K562 (cell line): ENCODE measurements around the gene AGPAT4. TPM values are rescaled to one million over a fixed set of nuclear protein-coding genes. Genes with fewer than 3 reads are reported as not detected.

ENCODE experiments used
- CXXC5 ChIP-seq: fragments of 250-450 bp; sonication (Bioruptor Pico); IDR thresholded peaks from 2 replicates; pipeline ENCODE4 v1.8.0; 2022; ENCODE audit warnings: inconsistent platforms, mild to moderate bottlenecking, moderate library complexity
- DPF2 ChIP-seq: fragments of 450-650 bp; IDR thresholded peaks from 2 replicates; pipeline ENCODE4 v1.6.1; 2016
- EHMT2 ChIP-seq: fragments of 450-650 bp; IDR thresholded peaks from 2 replicates; pipeline ENCODE4 v1.6.1; 2018; ENCODE audit warnings: antibody characterized with exemption
- ELF1 ChIP-seq: fragments of 200-800 bp; sonication (Bioruptor generic); IDR thresholded peaks from 2 replicates; pipeline ENCODE4 v1.6.1; 2016; ENCODE audit warnings: missing genetic modification characterization, missing compliant biosample characterization
- FOXA3 ChIP-seq, 2 experiments: fragments of 450-650 bp in 1 of 2; sonication (generic) in 1 of 2; formaldehyde crosslinking; IDR thresholded peaks in 1 of 2; conservative IDR thresholded peaks in 1 of 2; 2 replicates each; pipeline versions ENCODE4 v1.4.0 to v1.8.0; 2020 to 2022; ENCODE audit warnings: mild to moderate bottlenecking in 2 of 2, missing genetic modification reagents in 1 of 2
- FUS ChIP-seq: fragments of 200-400 bp; formaldehyde crosslinking; optimal IDR thresholded peaks from 2 replicates; pipeline ENCODE3; 2017; ENCODE audit warnings: low read depth, low read length
- GMEB1 ChIP-seq: fragments of 250-450 bp; sonication (Bioruptor Pico); IDR thresholded peaks from 2 replicates; pipeline ENCODE4 v1.4.0; 2020; ENCODE audit warnings: mild to moderate bottlenecking
- HDAC1 ChIP-seq, 2 experiments: fragments of 450-650 bp; IDR thresholded peaks; 2 replicates each; pipeline ENCODE4 v1.6.1; 2016 to 2017; ENCODE audit warnings: inconsistent platforms in 1 of 2, mild to moderate bottlenecking in 1 of 2, moderate library complexity in 1 of 2
- MECOM ChIP-seq: fragments of 250-450 bp; sonication (Bioruptor Pico); IDR thresholded peaks from 2 replicates; pipeline ENCODE4 v1.8.0; 2022; ENCODE audit warnings: inconsistent platforms
- MYNN ChIP-seq, 2 experiments: sonication (generic); formaldehyde crosslinking in 1 of 2; IDR thresholded peaks; 2 replicates each; pipeline versions ENCODE4 v1.5.0 to v1.6.1; 2016 to 2020; ENCODE audit warnings: antibody characterized with exemption in 1 of 2, missing genetic modification reagents in 1 of 2
- POLR3G ChIP-seq: IDR thresholded peaks from 2 replicates; pipeline ENCODE4 v1.6.1; 2011; ENCODE audit not compliant: insufficient read length, insufficient replicate concordance; ENCODE audit errors: extremely low read depth
- PTTG1 ChIP-seq: fragments of 450-650 bp; IDR thresholded peaks from 2 replicates; pipeline ENCODE4 v1.6.1; 2016; ENCODE audit warnings: low read depth, mild to moderate bottlenecking, missing genetic modification characterization, missing compliant biosample characterization
- RBBP5 ChIP-seq: fragments of 200-600 bp; sonication (generic); IDR thresholded peaks from 2 replicates; pipeline ENCODE4 v1.6.1; 2012; ENCODE audit warnings: borderline replicate concordance, mild to moderate bottlenecking, low read length, control low read depth, inconsistent platforms; ENCODE audit not compliant: insufficient read depth, poor library complexity, severe bottlenecking
- SIX5 ChIP-seq, 2 experiments: IDR thresholded peaks; 2 replicates each; pipeline ENCODE4 v1.6.1; 2011; ENCODE audit warnings: low read length in 2 of 2, borderline replicate concordance in 1 of 2, low read depth in 1 of 2, mild to moderate bottlenecking in 1 of 2, moderate library complexity in 1 of 2; ENCODE audit not compliant: insufficient read depth in 1 of 2
- SMAD1 ChIP-seq: fragments of 150-350 bp; IDR thresholded peaks from 2 replicates; pipeline ENCODE4 v1.6.1; 2014; ENCODE audit warnings: low read length, low read depth; ENCODE audit not compliant: partially characterized antibody
- SMC3 ChIP-seq: conservative IDR thresholded peaks from 2 replicates; pipeline ENCODE4 v1.6.1; 2011; ENCODE audit warnings: low read depth, low read length, improper control_type of control experiment; ENCODE audit not compliant: insufficient read depth
- TAF15 ChIP-seq: fragments of 200-400 bp; formaldehyde crosslinking; IDR thresholded peaks from 2 replicates; pipeline ENCODE4 v1.6.1; 2017; ENCODE audit warnings: mild to moderate bottlenecking, low read depth, low read length, moderate library complexity
- TBL1XR1 ChIP-seq, 2 experiments: IDR thresholded peaks; 2 replicates each; pipeline ENCODE4 v1.6.1; 2012; ENCODE audit warnings: improper control_type of control experiment in 2 of 2, low read length in 2 of 2, mild to moderate bottlenecking in 1 of 2
- TCF7 ChIP-seq: sonication (generic); IDR thresholded peaks from 2 replicates; pipeline ENCODE4 v1.6.1; 2016; ENCODE audit warnings: antibody characterized with exemption, borderline replicate concordance
- TEAD2 ChIP-seq: fragments of 450-650 bp; IDR thresholded peaks from 2 replicates; pipeline ENCODE4 v1.6.1; 2016; ENCODE audit warnings: missing genetic modification characterization, control low read depth, missing compliant biosample characterization
- TRIM25 ChIP-seq: fragments of 450-650 bp; IDR thresholded peaks from 2 replicates; pipeline ENCODE4 v1.7.0; 2016; ENCODE audit warnings: borderline replicate concordance
- ZNF24 ChIP-seq: fragments of 450-650 bp; IDR thresholded peaks from 2 replicates; pipeline ENCODE4 v1.6.1; 2016
- ZNF436 ChIP-seq: fragments of 250-450, 450-650 bp; sonication (Bioruptor Pico); formaldehyde crosslinking; IDR thresholded peaks from 2 replicates; pipeline ENCODE4 v1.7.0; 2020; ENCODE audit warnings: mild to moderate bottlenecking
- polyA plus RNA-seq, 8 experiments: library from polyadenylated mRNA; depleted of rRNA in 4 of 8; stranded (reverse) in 5 of 8; unstranded in 3 of 8; fragments of >200 nt; fragmentation: Nextera tagmentation in 2 of 8; fragmentation: Illumina TruSeq in 1 of 8; extraction: Ambion mirVana in 2 of 8; extraction: Trizol in 1 of 8; gene quantifications; 2 replicates each; pipeline versions ENCODE4 v1.2.1 to v1.2.3, GENCODE V29; 2011 to 2014; ENCODE audit warnings: inconsistent platforms in 1 of 8, missing spikeins in 1 of 8
- total RNA-seq, 7 experiments: library from RNA; depleted of rRNA in 6 of 7; stranded (reverse); fragments of >200 nt in 6 of 7; fragmentation: Illumina TruSeq in 2 of 7; extraction: Trizol in 2 of 7; gene quantifications; 2 replicates each; pipeline versions ENCODE4 v1.2.1 to v1.2.3, GENCODE V29; 2011 to 2021; ENCODE audit warnings: low replicate concordance in 1 of 7
- TF ChIP-seq, protein P1 (sequence below): fragments of 450-650 bp; IDR thresholded peaks from 2 replicates; pipeline ENCODE4 v1.6.1; 2014; ENCODE audit warnings: low read depth, mild to moderate bottlenecking, moderate library complexity, borderline replicate concordance

Gene AGPAT4
- total and polyA plus RNA-seq, 9 of the 15 experiments (the other 6 are each of a cell fraction or from before 2014, with no cell fraction given) = 2.2 to 15.0 (median 5.7) TPM

DNA sequence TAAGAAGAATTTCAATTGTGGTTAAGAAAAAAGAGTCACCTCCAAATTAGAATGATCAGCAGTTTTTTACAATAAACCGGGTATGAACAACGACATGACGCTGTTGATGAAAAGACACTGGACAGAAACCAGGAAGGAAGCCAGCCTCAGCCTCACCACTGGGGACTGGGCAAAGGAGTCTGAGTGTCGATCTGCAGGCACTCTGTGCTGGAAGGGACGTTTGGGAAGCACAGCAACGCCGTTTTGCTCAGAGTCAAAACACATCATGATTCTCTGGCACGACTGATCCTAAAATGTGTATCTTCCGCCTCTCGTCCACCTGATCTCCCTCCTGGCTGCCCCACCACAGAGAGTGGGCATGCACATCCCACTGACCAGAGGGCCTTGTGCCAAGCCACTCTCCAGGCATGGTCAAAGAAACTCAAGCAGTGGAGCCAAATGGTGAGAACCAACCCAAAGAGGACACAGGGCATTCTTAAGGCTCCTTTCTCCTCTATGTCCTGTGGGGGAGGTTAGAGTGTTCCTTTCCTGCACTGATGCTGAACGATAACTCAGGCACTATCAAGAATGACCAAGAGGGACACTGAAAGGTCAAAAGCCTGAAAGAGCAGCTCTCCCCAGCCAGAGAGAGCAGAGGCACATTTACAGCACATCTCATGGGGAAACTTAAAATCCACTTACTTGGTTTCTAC lies 68.8 kb downstream of the AGPAT4 start (continued):
- TF ChIP-seq ELF1 (tag) (peak; percentile 47; the same call in 1 of the 2 replicates), TCF7 (peak; percentile 58; the same call in 1 of the 2 replicates), POLR3G (no peak), TBL1XR1 (IDR thresholded peaks at IDR 0.05; ENCODE audit: low read length in 2 of 2) (peak; percentile 72 to 80; a peak in 3 of 4 replicates), DPF2 (peak; percentile 97), HDAC1 (IDR thresholded peaks at IDR 0.05) (peak in 1 of 2 experiments; percentile 90; a peak in 2 of 4 replicates), MECOM (CRISPR knock-in tag) (no peak; the same call in 1 of the 2 replicates), FOXA3 (CRISPR knock-in tag; conservative IDR thresholded peaks at IDR 0.05 in 1 of 2, IDR thresholded peaks at IDR 0.05 in 1 of 2) (no peak), TAF15 (no peak), EHMT2 (peak; percentile 93), SMAD1 (peak; percentile 43), TEAD2 (tag) (no peak), SIX5 (IDR thresholded peaks at IDR 0.05; ENCODE audit: borderline replicate concordance in 1 of 2, insufficient read depth in 1 of 2, low read depth in 1 of 2, low read length in 2 of 2) (no peak), PTTG1 (tag) (no peak), RBBP5 (peak; percentile 88), TRIM25 (no peak), ZNF24 (peak; percentile 47; the same call in 1 of the 2 replicates), GMEB1 (CRISPR knock-in tag) (no peak), FUS (no peak), MYNN (IDR thresholded peaks at IDR 0.05) (peak; percentile 84; the same call in 1 of the 2 replicates), MYNN (CRISPR knock-in tag; IDR thresholded peaks at IDR 0.05) (no peak), ZNF436 (CRISPR knock-in tag) (no peak), SMC3 (peak; percentile 24; the same call in 1 of the 2 replicates), CXXC5 (CRISPR knock-in tag) (peak; percentile 73; the same call in 1 of the 2 replicates)
- TF ChIP-seq, protein P1, sequence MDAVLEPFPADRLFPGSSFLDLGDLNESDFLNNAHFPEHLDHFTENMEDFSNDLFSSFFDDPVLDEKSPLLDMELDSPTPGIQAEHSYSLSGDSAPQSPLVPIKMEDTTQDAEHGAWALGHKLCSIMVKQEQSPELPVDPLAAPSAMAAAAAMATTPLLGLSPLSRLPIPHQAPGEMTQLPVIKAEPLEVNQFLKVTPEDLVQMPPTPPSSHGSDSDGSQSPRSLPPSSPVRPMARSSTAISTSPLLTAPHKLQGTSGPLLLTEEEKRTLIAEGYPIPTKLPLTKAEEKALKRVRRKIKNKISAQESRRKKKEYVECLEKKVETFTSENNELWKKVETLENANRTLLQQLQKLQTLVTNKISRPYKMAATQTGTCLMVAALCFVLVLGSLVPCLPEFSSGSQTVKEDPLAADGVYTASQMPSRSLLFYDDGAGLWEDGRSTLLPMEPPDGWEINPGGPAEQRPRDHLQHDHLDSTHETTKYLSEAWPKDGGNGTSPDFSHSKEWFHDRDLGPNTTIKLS = peak; percentile 69; the same call in 1 of the 2 replicates
